WTC11 (cell line): ENCODE measurements around the gene GLT1D1. TPM values are rescaled to one million over a fixed set of nuclear protein-coding genes. Genes with fewer than 3 reads are reported as not detected.

Experiments used
- ATAC-seq: fragments of 200-7000 bp; cut with Tn5 transposase; 2 replicates; pipeline ENCODE4 v1.10.0; 2021; ENCODE audit warnings: mild to moderate bottlenecking, moderate library complexity
- CTCF ChIA-PET: fragments of 300-600 bp; sonication (Branson Sonifier 250); formaldehyde crosslinking; loops from one replicate; lab custom pipeline; 2021; ENCODE audit warnings: antibody characterized with exemption; lab: Charles Lee
- POLR2A ChIA-PET: fragments of 350-600 bp; sonication (Branson Sonifier 250); formaldehyde crosslinking; loops from one replicate; lab custom pipeline; 2021; ENCODE audit warnings: antibody characterized with exemption; lab: Charles Lee
- DNase-seq: peaks from one replicate; pipeline ENCODE4 v3.0.0; 2021; ENCODE audit warnings: low spot score
- H3K27ac Mint-ChIP-seq: 2 replicates; pipeline ENCODE4 v1.8.0; 2021; ENCODE audit warnings: mixed read lengths
- H3K27me3 Mint-ChIP-seq: 2 replicates; pipeline ENCODE4 v1.8.0; 2021; ENCODE audit warnings: low read depth, mild to moderate bottlenecking, moderate library complexity, mixed read lengths
- H3K36me3 Mint-ChIP-seq: 2 replicates; pipeline ENCODE4 v1.8.0; 2021; ENCODE audit warnings: mixed read lengths
- H3K4me1 Mint-ChIP-seq: 2 replicates; pipeline ENCODE4 v1.8.0; 2022; ENCODE audit warnings: mixed read lengths
- H3K4me3 Mint-ChIP-seq: 2 replicates; pipeline ENCODE4 v1.8.0; 2021; ENCODE audit warnings: mild to moderate bottlenecking, moderate library complexity, mixed read lengths
- H3K9me3 Mint-ChIP-seq: 2 replicates; pipeline ENCODE4 v1.8.0; 2021; ENCODE audit warnings: mixed read lengths
- CTCF ChIP-seq: fragments of 200-600 bp; IDR thresholded peaks from 2 replicates; pipeline ENCODE4 v1.8.0; 2022; ENCODE audit warnings: antibody characterized with exemption
- EMX1 ChIP-seq: fragments of 250-450 bp; sonication (Bioruptor Pico); IDR thresholded peaks from 2 replicates; pipeline ENCODE4 v1.8.0; 2021; ENCODE audit warnings: mild to moderate bottlenecking
- ESRRA ChIP-seq: sonication (generic); formaldehyde crosslinking; IDR thresholded peaks from 2 replicates; pipeline ENCODE4 v1.8.1; 2022; ENCODE audit warnings: mild to moderate bottlenecking, missing genetic modification reagents, borderline replicate concordance
- FOXP1 ChIP-seq: sonication (generic); formaldehyde crosslinking; IDR thresholded peaks from 2 replicates; pipeline ENCODE4 v1.8.0; 2022; ENCODE audit warnings: missing genetic modification reagents, mild to moderate bottlenecking, moderate library complexity, borderline replicate concordance
- FOXP4 ChIP-seq: sonication (generic); formaldehyde crosslinking; IDR thresholded peaks from 2 replicates; pipeline ENCODE4 v1.8.0; 2022; ENCODE audit warnings: mild to moderate bottlenecking, missing genetic modification reagents
- GABPB1 ChIP-seq: sonication (generic); formaldehyde crosslinking; IDR thresholded peaks from 2 replicates; pipeline ENCODE4 v1.8.1; 2023; ENCODE audit warnings: mild to moderate bottlenecking, missing genetic modification reagents
- GRHL2 ChIP-seq: fragments of 250-450 bp; sonication (Bioruptor Pico); IDR thresholded peaks from 2 replicates; pipeline ENCODE4 v1.8.0; 2022; ENCODE audit warnings: mild to moderate bottlenecking, moderate library complexity; ENCODE audit not compliant: insufficient replicate concordance, severe bottlenecking
- GTF2I ChIP-seq: fragments of 250-450 bp; sonication (Bioruptor Pico); conservative IDR thresholded peaks from 2 replicates; pipeline ENCODE4 v1.4.0; 2021; ENCODE audit warnings: mild to moderate bottlenecking
- HMGA2 ChIP-seq: fragments of 250-450 bp; sonication (Bioruptor Pico); IDR thresholded peaks from 2 replicates; pipeline ENCODE4 v1.4.0; 2021; ENCODE audit warnings: mild to moderate bottlenecking, moderate library complexity
- JAZF1 ChIP-seq: fragments of 250-450 bp; sonication (Bioruptor Pico); IDR thresholded peaks from 2 replicates; pipeline ENCODE4 v1.9.0; 2021; ENCODE audit warnings: moderate library complexity, mild to moderate bottlenecking, inconsistent platforms
- MYBL2 ChIP-seq: sonication (generic); formaldehyde crosslinking; IDR thresholded peaks from 2 replicates; pipeline ENCODE4 v1.8.1; 2023; ENCODE audit warnings: mild to moderate bottlenecking, moderate library complexity, missing genetic modification reagents
- NR2C2 ChIP-seq: sonication (generic); formaldehyde crosslinking; IDR thresholded peaks from 2 replicates; pipeline ENCODE4 v1.8.0; 2022; ENCODE audit warnings: mild to moderate bottlenecking, missing genetic modification reagents
- PRDM15 ChIP-seq: sonication (generic); formaldehyde crosslinking; IDR thresholded peaks from 2 replicates; pipeline ENCODE4 v1.8.0; 2022; ENCODE audit warnings: missing genetic modification reagents
- RELA ChIP-seq: sonication (generic); formaldehyde crosslinking; IDR thresholded peaks from 2 replicates; pipeline ENCODE4 v1.8.1; 2022; ENCODE audit warnings: missing genetic modification reagents, mild to moderate bottlenecking, borderline replicate concordance
- TCF7 ChIP-seq: sonication (generic); formaldehyde crosslinking; IDR thresholded peaks from 2 replicates; pipeline ENCODE4 v1.8.0; 2022; ENCODE audit warnings: mild to moderate bottlenecking, low read depth, missing genetic modification reagents, moderate library complexity
- ZBTB43 ChIP-seq: sonication (generic); formaldehyde crosslinking; IDR thresholded peaks from 2 replicates; pipeline ENCODE4 v1.8.1; 2023; ENCODE audit warnings: mild to moderate bottlenecking, missing genetic modification reagents
- ZNF121 ChIP-seq: sonication (generic); formaldehyde crosslinking; IDR thresholded peaks from 2 replicates; pipeline ENCODE4 v1.8.0; 2023; ENCODE audit warnings: missing genetic modification reagents
- ZNF219 ChIP-seq: sonication (generic); formaldehyde crosslinking; IDR thresholded peaks from 2 replicates; pipeline ENCODE4 v1.8.0; 2023; ENCODE audit warnings: missing genetic modification reagents, mild to moderate bottlenecking, borderline replicate concordance
- ZNF416 ChIP-seq: fragments of 250-450 bp; sonication (Bioruptor Pico); IDR thresholded peaks from 2 replicates; pipeline ENCODE4 v1.9.0; 2021; ENCODE audit warnings: mild to moderate bottlenecking, inconsistent platforms
- ZNF671 ChIP-seq: fragments of 250-450 bp; sonication (Bioruptor Pico); IDR thresholded peaks from 2 replicates; pipeline ENCODE4 v1.8.0; 2021; ENCODE audit warnings: mild to moderate bottlenecking
- total RNA-seq: library from RNA; stranded (reverse); gene quantifications from 3 replicates; pipeline ENCODE4 v1.2.3, GENCODE V29; 2021
- TF ChIP-seq, protein P1 (sequence below): sonication (generic); formaldehyde crosslinking; IDR thresholded peaks from 2 replicates; pipeline ENCODE4 v1.8.1; 2023; ENCODE audit warnings: mild to moderate bottlenecking, missing genetic modification reagents, borderline replicate concordance
- TF ChIP-seq, protein P2 (sequence below): sonication (generic); formaldehyde crosslinking; IDR thresholded peaks from 2 replicates; pipeline ENCODE4 v1.8.1; 2023; ENCODE audit warnings: mild to moderate bottlenecking, missing genetic modification reagents, moderate library complexity

GLT1D1 gene
- total RNA-seq, 1 experiment from 2014 or later, result 1.5 TPM

- peaks cover 41% of the 10 kb centered on the region for H3K36me3 Mint-ChIP-seq
- no peak for DNase-seq
- no peak for TF ChIP-seq EMX1
- TF ChIP-seq, protein P1, sequence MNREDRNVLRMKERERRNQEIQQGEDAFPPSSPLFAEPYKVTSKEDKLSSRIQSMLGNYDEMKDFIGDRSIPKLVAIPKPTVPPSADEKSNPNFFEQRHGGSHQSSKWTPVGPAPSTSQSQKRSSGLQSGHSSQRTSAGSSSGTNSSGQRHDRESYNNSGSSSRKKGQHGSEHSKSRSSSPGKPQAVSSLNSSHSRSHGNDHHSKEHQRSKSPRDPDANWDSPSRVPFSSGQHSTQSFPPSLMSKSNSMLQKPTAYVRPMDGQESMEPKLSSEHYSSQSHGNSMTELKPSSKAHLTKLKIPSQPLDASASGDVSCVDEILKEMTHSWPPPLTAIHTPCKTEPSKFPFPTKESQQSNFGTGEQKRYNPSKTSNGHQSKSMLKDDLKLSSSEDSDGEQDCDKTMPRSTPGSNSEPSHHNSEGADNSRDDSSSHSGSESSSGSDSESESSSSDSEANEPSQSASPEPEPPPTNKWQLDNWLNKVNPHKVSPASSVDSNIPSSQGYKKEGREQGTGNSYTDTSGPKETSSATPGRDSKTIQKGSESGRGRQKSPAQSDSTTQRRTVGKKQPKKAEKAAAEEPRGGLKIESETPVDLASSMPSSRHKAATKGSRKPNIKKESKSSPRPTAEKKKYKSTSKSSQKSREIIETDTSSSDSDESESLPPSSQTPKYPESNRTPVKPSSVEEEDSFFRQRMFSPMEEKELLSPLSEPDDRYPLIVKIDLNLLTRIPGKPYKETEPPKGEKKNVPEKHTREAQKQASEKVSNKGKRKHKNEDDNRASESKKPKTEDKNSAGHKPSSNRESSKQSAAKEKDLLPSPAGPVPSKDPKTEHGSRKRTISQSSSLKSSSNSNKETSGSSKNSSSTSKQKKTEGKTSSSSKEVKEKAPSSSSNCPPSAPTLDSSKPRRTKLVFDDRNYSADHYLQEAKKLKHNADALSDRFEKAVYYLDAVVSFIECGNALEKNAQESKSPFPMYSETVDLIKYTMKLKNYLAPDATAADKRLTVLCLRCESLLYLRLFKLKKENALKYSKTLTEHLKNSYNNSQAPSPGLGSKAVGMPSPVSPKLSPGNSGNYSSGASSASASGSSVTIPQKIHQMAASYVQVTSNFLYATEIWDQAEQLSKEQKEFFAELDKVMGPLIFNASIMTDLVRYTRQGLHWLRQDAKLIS (CRISPR knock-in tag), result no peak
- no peak for TF ChIP-seq HMGA2 (CRISPR knock-in tag)
- TF ChIP-seq ESRRA (CRISPR knock-in tag), result no peak
- no peak for TF ChIP-seq FOXP1
- TF ChIP-seq RELA, result no peak
- TF ChIP-seq FOXP4 (CRISPR knock-in tag), result no peak
- TF ChIP-seq, protein P2, sequence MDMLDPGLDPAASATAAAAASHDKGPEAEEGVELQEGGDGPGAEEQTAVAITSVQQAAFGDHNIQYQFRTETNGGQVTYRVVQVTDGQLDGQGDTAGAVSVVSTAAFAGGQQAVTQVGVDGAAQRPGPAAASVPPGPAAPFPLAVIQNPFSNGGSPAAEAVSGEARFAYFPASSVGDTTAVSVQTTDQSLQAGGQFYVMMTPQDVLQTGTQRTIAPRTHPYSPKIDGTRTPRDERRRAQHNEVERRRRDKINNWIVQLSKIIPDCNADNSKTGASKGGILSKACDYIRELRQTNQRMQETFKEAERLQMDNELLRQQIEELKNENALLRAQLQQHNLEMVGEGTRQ, result no peak
- TF ChIP-seq ZNF416, result no peak
- TF ChIP-seq ZBTB43, result no peak
- TF ChIP-seq ZNF121, result no peak
- ATAC-seq, result no peak
- CTCF ChIA-PET, result interaction anchor here (1.0 to 2.3 kb wide), 5 partner anchors 21 to 943 kb away, joined by 3 to 17 read pairs (median 3); no protein-coding TSS in a partner anchor
- no peaks in the 10 kb centered on the region for H3K4me1 Mint-ChIP-seq
- POLR2A ChIA-PET, result no interaction called here
- H3K4me3 Mint-ChIP-seq, result no peak overlapping the region
- H3K27ac Mint-ChIP-seq, result no peak overlapping the region
- H3K27me3 Mint-ChIP-seq, result peaks cover 25% of the 10 kb centered on the region
- peaks cover 38% of the 10 kb centered on the region for H3K9me3 Mint-ChIP-seq
Observed at GRCh38 chr12:128968668-128969067, 115.4 kb downstream of the GLT1D1 start.

DNA sequence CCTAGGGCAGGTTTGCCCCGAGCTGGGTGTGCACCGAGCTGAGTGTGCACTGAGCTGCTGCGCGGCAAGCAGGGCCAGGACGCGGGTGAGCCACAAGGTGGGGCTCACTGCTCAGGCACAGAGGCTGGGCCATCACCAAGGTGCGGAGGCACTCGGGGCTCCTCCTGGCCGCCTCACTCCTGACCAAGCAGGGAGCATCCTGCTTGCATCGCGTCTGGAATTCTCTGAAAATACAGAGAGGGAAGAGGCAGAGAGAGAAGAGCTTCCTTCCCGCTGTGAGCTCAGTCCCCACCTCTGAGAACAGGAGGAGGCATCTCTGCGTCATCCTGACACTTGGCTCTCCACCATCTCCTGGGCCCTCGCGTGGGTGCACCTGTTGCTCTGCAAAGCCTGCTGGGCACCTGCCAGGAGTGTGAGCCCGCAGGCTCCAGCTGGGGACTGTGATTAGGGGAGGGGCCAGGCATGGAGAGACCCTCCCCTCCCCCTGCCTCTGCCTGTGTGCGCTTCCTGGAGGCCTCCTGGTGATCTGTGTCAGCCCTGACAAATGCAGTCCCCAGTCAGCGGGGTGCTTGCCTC is 116.3 kb downstream of the GLT1D1 start:
- POLR2A ChIA-PET, result no interaction called here
- no peaks in the 10 kb centered on the region for H3K4me1 Mint-ChIP-seq
- H3K36me3 Mint-ChIP-seq, result peaks cover 40% of the 10 kb centered on the region
- CTCF ChIA-PET, result interaction anchor here (1.0 to 2.3 kb wide), 9 partner anchors 12 to 942 kb away, joined by 3 to 17 read pairs (median 3); no protein-coding TSS in a partner anchor
- peak; percentile 90 for ATAC-seq
- peak; percentile 36 for DNase-seq
- peaks cover 24% of the 10 kb centered on the region for H3K27me3 Mint-ChIP-seq
- H3K9me3 Mint-ChIP-seq, result peaks cover 36% of the 10 kb centered on the region
- peak overlapping the region; percentile 18 for H3K4me3 Mint-ChIP-seq
- H3K27ac Mint-ChIP-seq, result no peak overlapping the region
- TF ChIP-seq TCF7 (CRISPR knock-in tag) (no peak), GRHL2 (CRISPR knock-in tag) (no peak), PRDM15 (CRISPR knock-in tag) (no peak), ZNF219 (no peak), JAZF1 (CRISPR knock-in tag) (no peak), NR2C2 (CRISPR knock-in tag) (no peak), GTF2I (CRISPR knock-in tag) (no peak), MYBL2 (no peak), GABPB1 (CRISPR knock-in tag) (no peak), CTCF (no peak), ZNF671 (no peak)
